ENCODE results near the gene DMAC2L. TPM values are rescaled to one million over a fixed set of nuclear protein-coding genes. Genes with fewer than 3 reads are reported as not detected.
"Not testable (repeated sequence)": the region's sequence is repeated elsewhere in the genome, so short reads cannot be mapped to it uniquely, and the experiment has no call there.

Gene DMAC2L
- total RNA-seq, 1 experiment from 2014 or later, result 4.6 TPM

DNA sequence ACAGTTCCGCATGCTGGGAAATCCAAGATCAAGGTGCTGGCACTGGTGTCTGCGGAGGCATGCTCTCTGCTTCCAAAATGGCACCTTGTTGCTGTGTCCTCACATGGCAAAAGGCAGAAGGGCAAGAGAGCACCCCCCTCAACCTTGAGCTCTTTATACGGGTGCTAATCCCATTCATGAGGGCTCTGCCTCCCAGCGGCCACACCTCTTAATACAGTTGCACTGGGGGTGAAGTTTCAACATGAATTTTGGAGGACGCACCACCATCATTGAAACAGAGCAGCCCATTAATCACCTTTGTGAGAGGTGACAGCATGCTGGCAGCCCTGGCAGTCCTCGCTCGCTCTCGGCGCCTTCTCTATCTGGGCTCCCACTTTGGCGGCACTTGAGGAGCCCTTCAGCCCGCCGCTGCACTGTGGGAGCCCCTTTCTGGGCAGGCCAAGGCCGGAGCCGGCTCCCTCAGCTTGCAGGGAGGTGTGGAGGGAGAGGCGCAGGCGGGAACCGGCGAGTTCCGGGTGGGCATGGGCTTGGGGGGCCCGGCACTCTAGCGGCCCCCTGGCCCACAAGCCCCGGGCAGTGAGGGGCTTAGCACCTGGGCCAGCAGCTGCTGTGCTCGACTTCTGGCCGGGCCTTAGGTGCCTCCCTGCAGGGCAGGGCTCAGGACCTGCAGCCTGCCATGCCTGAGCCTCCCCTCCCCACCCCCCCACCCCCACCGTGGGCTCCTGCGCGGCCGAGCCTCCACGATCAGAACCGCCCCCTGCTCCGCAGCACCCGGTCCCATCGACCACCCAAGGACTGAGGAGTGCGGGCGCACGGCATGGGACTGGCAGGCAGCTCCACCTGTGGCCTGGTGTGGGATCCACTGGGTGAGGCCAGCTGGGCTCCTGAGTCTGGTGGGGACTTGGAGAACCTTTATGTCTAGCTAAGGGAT lies 49.6 kb downstream of the DMAC2L start:
- H3K36me3 ChIP-seq, H3K27me3 ChIP-seq, H3K4me3 ChIP-seq, H3K9me3 ChIP-seq, DNase-seq: not testable (repeated sequence)

DNA sequence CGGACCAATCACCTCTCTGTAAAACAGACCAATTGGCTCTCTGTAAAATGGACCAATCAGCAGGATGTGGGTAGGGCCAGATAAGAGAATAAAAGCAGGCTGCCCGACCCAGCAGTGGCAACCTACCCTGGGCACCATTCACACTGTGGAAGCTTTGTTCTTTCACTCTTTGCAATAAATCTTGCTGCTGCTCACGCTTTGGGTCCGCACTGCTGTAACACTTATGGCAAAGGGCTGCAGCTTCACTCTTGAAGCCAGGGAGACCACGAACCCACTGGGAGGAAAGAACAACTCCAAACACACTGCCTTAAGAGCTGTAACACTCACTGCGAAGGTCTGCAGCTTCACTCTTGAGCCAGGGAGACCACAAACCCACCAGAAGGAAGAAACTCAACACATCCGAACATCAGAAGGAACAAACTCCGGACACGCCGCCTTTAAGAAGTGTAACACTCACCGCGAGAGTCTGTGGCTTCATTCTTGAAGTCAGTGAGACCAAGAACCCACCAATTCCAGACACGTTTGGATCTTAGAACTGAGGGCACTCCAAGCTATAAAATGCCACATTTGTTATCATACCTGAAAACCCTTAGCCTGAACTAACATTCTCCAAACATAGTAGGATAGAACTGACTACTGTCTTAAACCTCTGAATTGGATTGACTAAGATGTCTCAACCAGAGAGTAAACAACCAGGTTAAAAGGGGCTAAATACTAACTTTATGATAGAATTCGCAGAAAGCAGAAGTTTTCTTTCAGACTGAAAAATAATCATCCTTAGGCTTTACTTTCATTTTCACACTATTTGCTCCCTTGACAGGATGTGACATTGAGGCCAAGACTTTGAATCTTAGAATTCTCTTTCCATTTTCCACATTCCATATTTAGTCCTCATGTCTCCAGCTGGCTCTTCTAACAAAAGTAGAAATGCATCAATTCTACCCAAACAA lies 50.9 kb downstream of the DMAC2L start:
- no peaks in the 10 kb centered on the region for H3K27me3 ChIP-seq
- H3K4me3 ChIP-seq, result peak overlapping the region; percentile 24
- no peaks in the 10 kb centered on the region; the same call in 1 of the 2 replicates for H3K36me3 ChIP-seq
- 0 out of 2 replicates have a peak, but pooled peaks cover 3% of the 10 kb centered on the region for H3K9me3 ChIP-seq
- DNase-seq, result no peak

DNA sequence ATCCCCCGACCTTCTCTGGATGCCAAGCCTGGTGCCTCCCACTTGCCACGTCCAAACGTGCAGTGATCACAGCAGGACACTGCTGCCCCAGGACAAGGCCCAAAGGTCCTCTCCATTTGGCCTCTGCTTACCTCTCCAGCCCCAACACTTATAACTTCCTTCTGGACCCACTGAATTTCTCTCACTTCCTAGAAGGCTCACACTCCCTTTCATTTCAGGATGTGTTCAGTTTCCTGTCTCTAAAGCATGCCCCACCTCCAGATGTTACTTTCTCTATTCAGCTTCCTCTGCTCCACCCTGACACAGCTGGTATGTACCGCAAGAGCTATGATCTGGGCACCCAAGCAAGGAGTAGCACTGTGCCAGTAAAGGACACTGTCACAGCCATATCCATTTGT lies 51.6 kb downstream of the DMAC2L start:
- DNase-seq, result peak; percentile 34
- 0 out of 2 replicates have a peak, but pooled peaks cover 3% of the 10 kb centered on the region for H3K9me3 ChIP-seq
- peak overlapping the region; percentile 24 for H3K4me3 ChIP-seq
- H3K36me3 ChIP-seq, result no peaks in the 10 kb centered on the region
- no peaks in the 10 kb centered on the region for H3K27me3 ChIP-seq

DNA sequence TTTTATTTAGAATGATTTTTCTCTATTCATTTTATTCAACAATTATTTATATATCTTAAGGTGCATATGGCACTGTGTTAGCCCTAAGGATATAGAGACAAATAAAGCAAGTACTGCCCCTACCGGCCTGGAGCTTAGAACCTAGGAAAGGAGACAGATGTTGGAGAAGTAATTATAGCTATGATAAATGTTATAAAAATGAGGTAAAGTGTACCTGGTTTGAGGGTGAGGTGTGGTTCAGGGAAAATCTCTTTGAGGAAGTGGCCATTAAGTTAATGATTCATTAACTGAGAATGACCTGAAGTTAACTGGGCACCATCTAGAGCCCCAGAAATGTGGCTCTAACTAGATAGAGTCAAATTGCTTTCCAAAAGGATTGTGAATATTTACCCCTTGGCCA lies 52.7 kb downstream of the DMAC2L start:
- H3K36me3 ChIP-seq, result no peaks in the 10 kb centered on the region
- H3K4me3 ChIP-seq, result no peak overlapping the region
- no peaks in the 10 kb centered on the region for H3K27me3 ChIP-seq
- no peak for DNase-seq
- H3K9me3 ChIP-seq, result 0 out of 2 replicates have a peak, but pooled peaks cover 3% of the 10 kb centered on the region

DNA sequence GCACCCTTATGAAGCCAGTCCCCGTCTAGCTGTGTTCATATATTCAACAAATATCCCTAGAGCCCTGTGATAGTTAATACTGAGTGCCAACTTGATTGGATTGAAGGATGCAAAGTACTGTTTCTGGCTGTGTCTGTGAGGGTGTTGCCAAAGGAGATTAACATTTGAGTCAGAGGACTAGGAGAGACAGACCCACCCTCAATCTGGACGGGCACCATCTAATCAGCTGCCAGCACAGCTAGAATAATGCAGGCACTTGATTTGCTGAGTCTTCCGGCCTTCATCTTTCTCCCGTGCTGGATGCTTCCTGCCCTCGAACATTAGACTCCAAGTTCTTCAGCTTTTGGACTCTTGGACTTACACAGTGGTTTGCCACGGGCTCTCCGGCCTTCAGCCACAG lies 53.4 kb downstream of the DMAC2L start:
- H3K36me3 ChIP-seq, H3K9me3 ChIP-seq, H3K4me3 ChIP-seq: not testable (repeated sequence)

DNA sequence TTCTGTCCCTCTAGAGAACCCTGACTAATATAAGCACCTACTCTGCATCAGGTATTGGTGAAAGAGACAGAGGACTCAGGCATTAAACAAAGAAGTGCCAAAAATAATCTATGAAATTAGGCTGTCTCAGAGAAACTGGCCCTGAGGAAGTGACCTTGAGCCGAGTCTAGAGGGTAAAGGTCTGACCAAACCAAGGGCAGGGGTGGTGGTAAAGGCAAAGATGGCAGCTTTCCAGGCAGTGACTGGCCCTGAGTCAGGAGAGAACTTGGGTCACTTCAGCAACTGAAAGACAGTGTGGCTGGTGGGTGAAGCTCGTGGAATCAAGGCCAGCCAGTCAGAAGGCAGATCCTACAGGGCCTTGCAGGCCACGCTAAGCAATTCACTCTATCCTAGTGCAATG lies 54.0 kb downstream of the DMAC2L start:
- no peaks in the 10 kb centered on the region for H3K27me3 ChIP-seq
- H3K4me3 ChIP-seq, result no peak overlapping the region
- 0 out of 2 replicates have a peak, but pooled peaks cover 3% of the 10 kb centered on the region for H3K9me3 ChIP-seq
- peak; percentile 48 for DNase-seq
- no peaks in the 10 kb centered on the region for H3K36me3 ChIP-seq

More for the DNA sequence above, 53.4 kb downstream of the DMAC2L start:
- not testable (repeated sequence) for H3K27me3 ChIP-seq
- DNase-seq, result peak; percentile 70

DNA sequence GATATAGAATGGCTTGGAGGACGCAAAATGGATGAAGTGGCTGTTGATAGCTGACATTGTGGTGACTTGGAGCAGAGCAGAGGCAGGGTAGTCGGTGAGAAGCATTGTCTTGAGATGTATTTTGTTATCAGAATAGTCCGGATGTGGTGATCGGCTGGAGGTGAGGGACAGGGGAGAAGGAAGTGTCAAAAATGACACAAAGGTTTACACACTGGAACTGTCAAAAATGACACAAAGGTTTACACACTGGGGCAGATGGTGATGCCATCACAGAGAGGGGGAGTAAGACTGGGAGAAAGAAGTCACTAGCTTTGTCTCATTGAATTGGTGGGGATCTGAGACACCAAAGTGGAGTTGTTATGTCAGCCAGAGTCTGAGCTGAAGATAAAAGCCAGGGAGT lies 54.5 kb downstream of the DMAC2L start:
- Histone ChIP-seq H3K36me3 (no peaks in the 10 kb centered on the region), H3K9me3 (0 out of 2 replicates have a peak, but pooled peaks cover 3% of the 10 kb centered on the region), H3K4me3 (no peak overlapping the region), H3K27me3 (no peaks in the 10 kb centered on the region)
- DNase-seq, result no peak

DNA sequence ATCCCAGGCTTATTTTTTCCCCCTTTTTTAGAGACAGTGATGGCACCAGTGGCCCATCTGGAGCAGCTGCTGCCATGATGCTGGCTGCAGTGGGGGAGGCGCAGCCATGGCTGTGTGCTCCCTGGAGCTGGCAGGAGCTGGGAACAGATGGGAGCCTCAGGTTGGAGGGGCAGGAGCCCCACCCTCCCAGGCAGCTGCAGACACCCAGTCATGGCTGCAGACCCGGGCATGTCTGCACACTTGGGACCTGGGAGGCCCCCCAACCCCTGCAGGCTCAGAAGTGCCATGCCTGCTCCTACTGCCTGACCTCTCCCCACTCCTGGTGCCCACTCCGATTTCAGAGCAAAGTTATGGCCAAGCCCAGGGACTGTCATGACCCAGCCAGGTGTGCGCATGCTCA lies 59.4 kb downstream of the DMAC2L start:
- Histone ChIP-seq H3K36me3 (no peaks in the 10 kb centered on the region), H3K27me3 (no peaks in the 10 kb centered on the region), H3K9me3 (no peaks in the 10 kb centered on the region), H3K4me3 (no peak overlapping the region)
- DNase-seq, result no peak

DNA sequence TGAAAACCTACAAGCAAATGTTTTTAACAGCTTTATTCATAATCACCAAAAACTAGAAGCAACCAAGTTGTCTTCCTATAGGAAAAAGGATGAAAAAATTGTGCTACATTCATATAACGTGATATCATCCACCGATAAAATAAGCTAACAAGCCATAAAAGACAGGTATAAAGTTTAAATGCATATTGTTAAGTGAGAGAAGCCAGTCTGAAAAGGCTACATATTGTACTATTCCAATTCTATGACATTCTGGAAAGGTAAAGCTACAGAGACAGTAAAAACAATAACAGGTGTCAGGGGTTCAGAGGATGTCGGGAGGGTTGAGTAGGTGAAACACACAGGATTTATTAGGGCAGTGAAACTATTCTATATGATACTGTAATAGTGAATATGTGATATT lies 61.8 kb downstream of the DMAC2L start:
- no peaks in the 10 kb centered on the region for H3K9me3 ChIP-seq
- H3K4me3 ChIP-seq, result no peak overlapping the region
- no peak for DNase-seq
- no peaks in the 10 kb centered on the region for H3K36me3 ChIP-seq
- H3K27me3 ChIP-seq, result no peaks in the 10 kb centered on the region

DNA sequence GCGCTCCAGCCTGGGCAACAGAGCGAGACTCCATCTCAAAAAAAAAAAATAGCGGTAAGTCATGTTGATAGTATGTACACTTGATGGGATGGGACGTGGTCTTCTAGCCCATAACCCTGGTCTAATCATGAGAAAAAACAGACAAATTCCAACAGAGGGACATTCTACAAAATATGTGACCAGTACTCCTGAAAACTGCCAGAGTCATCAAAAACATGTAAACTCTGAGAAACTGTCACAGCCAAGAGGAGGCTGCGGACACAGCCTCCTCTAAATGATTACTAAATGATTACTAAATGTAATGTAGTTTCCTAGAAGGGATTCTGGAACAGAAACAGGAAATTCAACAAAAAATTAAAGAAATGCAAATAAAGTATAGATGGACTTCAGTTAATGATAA lies 63.6 kb downstream of the DMAC2L start:
- DNase-seq, result no peak
- Histone ChIP-seq H3K4me3 (no peak overlapping the region), H3K9me3 (no peaks in the 10 kb centered on the region), H3K27me3 (no peaks in the 10 kb centered on the region), H3K36me3 (no peaks in the 10 kb centered on the region)

Other genes starting within 250 kb of the DMAC2L start
- gene VCPKMT, start 195.8 kb upstream of the DMAC2L start, total RNA-seq (2014; rRNA removed; shearing (Covaris generic); ENCODE audit: low replicate concordance), result 1.3 and 2.3 TPM in 2 replicates
- gene SOS2, start 80.7 kb upstream of the DMAC2L start, total RNA-seq (2014; rRNA removed; shearing (Covaris generic); ENCODE audit: low replicate concordance), result 3.4 and 5.5 TPM in 2 replicates
- 10.4 and 12.5 TPM in 2 replicates for gene L2HGDH, start 95 bp upstream of the DMAC2L start, total RNA-seq (2014; rRNA removed; shearing (Covaris generic); ENCODE audit: low replicate concordance)
- 4.7 and 15.2 TPM in 2 replicates for gene CDKL1, start 84.6 kb downstream of the DMAC2L start, total RNA-seq (2014; rRNA removed; shearing (Covaris generic); ENCODE audit: low replicate concordance)
- gene MAP4K5, start 220.2 kb downstream of the DMAC2L start, total RNA-seq (2014; rRNA removed; shearing (Covaris generic); ENCODE audit: low replicate concordance), result 26.3 and 120 TPM in 2 replicates
- 0.10 TPM in 1 of 2 replicates, not detected in the other for gene ATL1, start 247.8 kb downstream of the DMAC2L start, total RNA-seq (2014; rRNA removed; shearing (Covaris generic); ENCODE audit: low replicate concordance)

Measured in MG63 (cell line).